HG03039 (cell line): ENCODE data around the gene SLC30A3.

ENCODE experiments used
- ATAC-seq: cut with Tn5 transposase; IDR thresholded peaks from one replicate; pipeline ENCODE4 v1.9.1; 2021; ENCODE audit warnings: mild to moderate bottlenecking, moderate library complexity; ENCODE audit not compliant: unreplicated experiment

Gene SLC30A3

DNA sequence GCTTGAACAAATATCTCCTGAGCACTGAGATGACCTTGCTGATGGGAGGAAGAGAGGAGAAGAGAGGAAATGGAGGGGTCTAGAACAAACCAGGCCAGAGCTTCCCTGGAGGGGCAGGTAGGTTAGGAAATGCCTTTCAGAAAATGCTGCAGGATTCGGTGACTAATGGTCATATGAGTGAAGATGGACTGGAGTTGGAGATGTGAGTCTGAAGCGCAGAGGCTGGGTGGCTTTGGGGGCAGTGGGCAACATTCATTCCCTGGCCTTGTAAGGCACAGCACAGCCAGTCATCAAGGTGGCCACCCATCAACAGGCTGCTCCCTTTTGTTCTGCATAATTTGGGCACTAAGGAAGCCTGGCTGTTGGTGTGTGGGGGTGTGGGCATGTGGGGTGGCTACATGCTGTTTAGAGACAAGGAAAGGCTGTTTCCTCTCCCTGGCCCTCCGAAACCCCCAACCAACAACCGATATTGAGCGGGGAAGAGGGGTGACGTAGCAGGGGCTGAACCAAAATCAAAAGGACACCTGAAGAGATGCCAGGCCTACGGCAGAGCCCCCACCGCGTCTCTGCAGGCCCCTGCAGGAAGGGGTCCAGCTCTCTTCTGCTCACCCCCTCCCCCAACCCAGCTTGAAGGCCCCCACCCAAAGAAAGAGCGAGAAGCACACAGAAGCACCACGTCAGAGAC, 1.5 kb downstream of the SLC30A3 start:
- ATAC-seq, result no peak

DNA sequence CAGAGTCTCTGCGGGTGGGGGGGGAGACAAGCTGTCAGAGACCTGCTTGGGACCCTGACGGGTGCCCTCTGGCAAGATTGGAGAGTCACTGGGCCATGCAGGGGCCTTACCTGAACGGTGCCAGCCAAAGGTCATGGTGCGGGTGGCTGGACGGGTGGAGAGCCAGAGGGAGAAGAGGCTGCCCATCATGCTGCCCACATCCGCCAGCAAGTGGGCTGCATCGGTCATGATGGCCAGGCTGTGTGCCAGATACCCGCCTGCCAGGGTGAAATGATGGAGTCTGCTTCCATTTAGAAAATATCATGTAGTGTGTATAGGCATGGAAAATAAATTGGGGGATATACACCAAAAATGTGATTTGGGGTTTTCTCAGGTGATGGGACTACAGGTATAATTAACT, 4.8 kb downstream of the SLC30A3 start:
- ATAC-seq, result no peak

DNA sequence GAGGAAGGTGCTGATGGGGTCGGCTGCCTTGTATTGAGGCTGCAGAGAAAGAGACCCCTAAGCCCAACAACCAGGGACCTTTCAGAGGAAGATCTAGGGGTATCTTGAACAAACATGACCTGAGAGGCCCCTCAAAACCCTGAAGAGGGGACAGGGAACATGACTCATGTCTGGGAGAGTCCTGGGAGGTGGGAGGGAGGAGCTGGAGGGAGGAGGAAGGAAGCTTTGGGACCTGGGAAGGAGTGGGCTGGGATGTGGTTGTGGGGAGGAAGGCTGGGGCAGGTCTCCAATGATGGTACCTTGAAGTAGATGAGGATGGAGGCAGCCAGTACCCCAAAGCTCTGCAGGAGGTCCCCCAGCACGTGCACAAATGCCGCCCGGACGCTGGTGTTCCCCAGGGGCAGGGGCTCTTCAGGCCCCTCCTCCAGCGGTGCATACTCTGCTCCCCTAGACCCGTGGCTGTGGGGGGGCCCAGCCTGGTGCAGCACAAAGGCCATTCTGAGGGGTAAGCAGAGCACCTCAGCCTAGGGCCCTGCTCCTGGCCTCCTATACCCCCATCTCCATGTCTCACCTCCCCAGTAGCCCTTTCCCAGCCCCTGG, 5.9 kb downstream of the SLC30A3 start:
- ATAC-seq, result no peak

DNA sequence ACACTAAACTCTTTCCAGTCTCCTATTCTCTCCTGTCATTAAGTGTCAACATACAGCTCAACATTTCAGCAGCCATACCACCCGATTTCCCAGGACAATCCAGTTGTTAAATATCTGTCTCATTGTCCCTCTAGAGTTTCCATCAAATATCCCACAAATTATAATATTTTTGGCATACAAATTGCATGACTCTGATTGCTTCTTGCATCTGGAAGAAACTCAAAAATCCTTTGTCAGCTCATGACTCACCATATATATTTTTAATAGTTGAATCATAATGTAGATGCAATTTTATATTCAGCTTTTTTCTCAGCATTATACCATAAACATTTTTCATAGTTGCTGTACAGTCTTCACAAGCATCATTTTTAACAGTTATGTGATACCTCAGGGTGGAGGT, 7.2 kb downstream of the SLC30A3 start:
- ATAC-seq, result no peak

DNA sequence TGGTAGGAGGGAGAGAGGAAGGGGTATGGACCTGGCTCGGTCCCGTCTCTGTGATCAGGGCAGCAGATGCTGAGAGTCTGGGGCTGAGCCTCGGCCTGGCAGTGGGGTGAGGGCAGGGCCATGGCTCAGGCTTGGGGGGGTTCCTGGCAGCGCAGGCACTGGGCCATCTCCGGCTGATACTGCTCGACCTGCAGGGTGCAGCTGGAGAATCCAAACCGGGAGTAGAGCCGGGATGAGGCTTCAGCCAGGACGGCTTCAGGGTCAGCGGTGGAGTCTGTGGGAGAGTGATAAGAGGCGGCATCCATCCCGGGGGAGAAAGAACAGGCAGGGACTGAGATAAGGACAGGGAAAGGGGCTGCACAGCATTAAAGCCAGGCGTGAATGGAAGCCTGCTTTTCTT, 7.7 kb downstream of the SLC30A3 start:
- ATAC-seq, result no peak

DNA sequence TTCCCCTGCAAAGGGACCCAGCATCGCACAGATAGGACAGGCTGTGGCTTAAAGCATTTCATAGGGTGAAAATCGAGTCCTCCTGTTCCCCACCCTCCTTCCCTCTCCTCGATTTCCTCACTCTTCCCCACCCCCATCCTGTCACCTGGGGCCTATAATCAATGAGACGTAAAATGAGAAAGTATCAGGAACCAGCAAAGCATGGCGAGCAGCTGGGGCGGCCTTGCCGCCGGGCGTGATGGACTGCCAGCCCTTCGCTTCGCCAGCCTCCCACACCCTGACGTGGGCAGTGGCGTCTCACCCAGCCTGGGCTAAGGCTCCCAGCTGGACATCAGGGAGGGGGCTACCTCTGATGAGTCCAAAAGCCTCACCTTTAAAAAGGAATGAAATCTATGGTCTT, 11.1 kb downstream of the SLC30A3 start:
- ATAC-seq, result no peak

DNA sequence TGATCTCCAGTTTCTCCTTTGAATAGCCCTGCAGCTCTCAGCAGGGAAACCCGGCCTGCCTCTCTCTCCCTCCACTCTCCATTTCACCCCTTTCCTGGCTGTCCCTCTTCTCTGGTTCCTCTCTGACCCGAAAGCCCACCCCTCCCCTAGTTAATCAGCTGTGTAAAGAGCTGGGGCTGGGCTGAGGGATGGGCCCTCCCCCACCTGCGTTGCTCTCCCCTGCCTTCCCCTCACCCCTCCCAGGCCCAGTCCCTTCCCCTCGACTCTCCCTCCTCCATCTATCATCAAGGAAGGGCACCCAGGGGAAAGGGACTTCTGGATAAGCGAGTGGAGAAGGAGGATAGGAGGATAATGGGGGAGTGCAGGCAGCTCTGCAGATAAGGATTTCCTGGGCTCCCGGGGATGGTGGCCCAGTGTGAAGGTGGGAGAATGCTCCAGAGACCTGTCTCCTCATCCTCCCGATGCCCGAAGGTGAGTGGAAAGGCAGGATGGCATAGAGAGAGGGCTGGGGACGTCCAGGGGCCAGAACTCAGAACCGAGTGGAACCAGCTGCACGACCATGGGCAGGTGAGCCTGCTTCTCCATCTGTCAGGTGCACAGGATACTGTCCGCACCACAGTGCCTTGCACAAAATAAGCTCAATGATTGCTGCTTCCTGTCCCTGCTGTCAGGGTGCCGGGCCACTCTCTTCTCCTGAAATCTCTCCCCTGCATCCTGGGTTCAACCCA, 12.0 kb downstream of the SLC30A3 start:
- ATAC-seq, result no peak

DNA sequence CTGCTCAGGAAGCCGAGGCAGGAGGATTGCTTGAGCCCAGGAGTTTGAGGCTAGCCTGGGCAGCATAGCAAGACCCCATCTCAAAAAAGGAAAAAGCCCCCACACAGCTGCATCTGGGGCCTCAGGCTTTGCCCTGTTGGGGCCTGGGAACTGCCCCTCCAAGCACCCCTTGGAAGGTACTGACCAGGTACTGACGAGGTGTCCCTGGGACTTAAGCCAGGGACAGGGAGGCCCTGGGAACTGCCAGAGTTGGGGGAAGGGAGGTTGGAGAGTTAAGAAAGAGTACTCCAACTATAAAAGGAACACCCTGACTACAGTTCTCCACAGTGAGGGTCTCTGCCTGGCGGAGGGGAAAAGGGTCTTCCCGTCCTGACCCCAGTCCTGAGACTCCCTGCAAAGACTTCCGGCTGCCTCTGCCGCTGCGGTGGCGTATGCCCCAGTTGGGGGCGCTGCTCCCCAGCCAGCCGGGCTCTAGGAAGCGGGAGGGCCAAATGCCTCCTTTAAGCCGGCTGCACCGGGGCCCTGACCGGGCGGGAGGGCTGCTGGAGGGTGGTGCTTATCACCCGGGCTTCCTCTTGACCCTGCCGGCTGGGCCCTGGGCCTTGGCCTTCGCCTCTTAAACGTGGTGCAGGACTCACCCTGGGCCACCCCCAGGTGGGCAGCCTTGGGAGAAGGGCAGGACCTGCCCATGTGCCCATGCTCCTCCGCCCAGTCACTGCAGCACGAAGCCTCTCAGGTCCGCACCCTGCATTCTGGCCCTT, 12.8 kb downstream of the SLC30A3 start:
- ATAC-seq, result no peak

DNA sequence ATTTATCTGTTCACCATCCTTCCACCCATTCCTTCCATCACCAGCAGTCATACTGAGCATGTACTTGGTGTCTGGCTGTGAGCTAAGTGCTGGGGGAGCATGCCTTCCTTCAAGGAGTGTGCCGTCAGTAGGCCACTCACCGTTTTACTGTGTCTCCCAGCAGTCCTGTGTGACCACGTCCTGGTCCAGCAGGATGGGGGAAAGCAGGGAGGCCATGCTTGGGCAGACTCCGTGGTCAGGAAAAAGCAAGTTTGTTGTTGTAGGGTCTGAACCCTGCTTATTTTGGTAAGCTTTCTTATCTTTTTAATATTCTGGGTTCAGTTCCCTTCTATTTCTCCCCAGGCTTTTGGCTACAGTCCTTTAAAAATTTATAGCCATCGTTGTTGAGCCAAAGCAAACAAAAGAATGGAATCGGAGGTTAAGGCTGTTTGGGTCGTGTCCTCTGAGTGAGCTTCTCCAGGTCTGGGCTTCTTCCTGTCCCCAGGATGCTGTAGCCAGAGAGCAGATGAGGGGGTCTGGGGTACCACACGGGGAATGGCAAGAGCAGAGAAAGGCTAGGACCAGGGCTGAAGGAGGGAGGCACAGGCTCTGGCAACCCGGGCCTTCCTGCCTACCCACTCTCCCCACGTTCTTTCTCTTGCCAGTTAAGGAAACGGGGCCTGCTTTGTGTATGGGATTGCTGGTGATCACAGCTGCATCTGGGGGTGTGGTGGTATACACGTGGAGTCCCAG, 13.5 kb downstream of the SLC30A3 start:
- ATAC-seq, result no peak

DNA sequence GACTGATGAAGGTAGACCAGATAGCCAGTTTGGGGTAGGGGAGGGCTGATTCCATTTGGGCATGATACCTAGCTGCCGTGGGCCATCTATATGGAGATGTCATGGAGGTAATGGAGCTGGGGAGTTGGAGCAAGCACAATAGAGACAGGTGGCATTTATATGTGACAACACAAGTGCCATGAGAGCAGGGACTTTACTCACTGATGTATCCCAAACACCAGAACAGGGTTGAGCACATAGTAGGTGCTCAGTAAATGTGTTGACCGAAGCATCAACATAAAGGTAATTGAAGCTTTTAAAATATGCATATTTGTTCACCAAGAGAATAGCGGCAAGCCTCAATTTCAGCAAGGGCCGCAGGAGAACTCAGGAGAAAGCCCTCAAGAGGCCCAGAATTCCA, 15.0 kb downstream of the SLC30A3 start:
- ATAC-seq, result no peak

DNA sequence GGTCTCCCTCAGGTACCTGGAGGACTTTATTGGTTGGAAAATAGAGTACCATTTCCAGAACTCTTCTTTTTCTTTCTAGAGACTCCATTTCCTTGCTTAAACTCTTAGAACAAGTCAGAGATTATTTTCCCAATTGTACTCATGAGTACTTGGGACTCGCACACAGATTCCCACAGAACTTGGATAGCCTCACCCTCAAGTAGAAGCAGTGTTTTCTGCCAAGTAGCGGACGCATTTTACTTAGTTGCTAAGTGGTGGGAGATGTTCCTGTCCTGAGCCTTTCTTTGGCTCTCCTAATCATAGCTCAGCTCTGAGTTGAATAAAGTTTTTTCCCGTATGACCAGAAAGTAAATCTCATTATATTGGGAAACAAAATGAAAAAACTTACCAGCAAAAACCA, 17.2 kb downstream of the SLC30A3 start:
- no peak for ATAC-seq

DNA sequence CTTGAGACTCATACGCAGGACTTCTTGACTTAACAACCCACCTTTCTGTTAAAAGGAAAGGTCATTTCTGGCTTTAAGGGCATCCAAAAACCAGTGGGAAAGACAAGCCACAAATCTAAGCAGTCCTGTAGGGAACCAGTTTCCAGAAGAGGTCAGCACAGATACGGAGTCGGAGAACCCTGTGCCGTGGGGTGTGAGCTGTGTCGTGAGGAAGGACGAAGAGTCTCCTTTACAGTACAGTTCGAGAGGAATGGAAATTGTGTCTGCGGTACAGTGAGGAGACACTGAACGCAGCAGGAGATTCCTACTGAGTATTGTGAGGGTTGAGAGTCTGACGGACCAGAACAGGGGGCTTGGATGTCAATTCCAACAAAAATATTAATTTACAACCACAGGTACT, 17.7 kb downstream of the SLC30A3 start:
- ATAC-seq, result no peak

DNA sequence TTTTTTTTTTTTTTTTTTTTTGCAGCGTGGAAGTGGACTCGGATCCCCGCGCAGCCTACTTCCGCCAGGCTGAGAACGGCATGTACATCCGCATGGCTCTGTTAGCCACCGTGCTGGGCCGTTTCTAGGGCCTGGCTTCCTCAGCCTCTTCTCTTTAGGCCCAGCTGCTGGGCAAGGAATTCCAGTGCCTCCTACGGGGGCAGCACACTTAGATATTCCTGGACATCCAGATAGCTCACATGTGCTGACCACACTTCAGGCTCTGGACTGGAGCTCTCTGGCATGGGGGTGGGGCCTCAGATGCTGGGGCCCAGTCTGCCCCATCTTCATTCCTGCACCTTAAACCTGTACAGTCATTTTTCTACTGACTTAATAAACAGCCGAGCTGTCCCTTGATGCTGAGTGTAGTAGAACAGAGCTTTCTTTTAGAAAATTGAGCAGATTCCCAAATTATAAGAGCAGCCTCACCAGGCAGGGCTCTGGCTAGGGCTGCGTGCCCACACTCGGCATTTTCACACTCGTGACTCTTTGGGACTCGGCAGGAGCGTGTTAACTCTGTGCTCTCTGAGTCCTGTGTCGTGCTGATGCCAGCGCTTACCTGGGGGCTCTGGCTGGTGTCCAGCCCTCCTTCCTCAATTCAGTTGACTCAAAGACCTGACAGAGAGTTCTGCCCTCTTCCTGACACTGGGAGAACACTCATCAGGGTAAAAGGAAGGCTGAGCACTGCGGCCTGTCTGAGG, 19.3 kb downstream of the SLC30A3 start:
- ATAC-seq, result no peak

DNA sequence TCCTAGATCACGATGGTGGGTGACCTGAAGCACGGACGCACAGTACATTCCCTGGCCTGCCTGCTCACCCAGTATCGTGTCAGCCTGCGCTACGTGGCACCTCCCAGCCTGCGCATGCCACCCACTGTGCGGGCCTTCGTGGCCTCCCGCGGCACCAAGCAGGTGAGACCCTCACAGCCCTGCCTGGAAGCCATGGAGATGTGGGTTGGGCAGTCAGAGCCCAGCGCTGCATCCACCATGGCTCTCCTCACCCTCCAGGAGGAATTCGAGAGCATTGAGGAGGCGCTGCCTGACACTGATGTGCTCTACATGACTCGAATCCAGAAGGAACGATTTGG, 20.3 kb downstream of the SLC30A3 start:
- no peak for ATAC-seq

DNA sequence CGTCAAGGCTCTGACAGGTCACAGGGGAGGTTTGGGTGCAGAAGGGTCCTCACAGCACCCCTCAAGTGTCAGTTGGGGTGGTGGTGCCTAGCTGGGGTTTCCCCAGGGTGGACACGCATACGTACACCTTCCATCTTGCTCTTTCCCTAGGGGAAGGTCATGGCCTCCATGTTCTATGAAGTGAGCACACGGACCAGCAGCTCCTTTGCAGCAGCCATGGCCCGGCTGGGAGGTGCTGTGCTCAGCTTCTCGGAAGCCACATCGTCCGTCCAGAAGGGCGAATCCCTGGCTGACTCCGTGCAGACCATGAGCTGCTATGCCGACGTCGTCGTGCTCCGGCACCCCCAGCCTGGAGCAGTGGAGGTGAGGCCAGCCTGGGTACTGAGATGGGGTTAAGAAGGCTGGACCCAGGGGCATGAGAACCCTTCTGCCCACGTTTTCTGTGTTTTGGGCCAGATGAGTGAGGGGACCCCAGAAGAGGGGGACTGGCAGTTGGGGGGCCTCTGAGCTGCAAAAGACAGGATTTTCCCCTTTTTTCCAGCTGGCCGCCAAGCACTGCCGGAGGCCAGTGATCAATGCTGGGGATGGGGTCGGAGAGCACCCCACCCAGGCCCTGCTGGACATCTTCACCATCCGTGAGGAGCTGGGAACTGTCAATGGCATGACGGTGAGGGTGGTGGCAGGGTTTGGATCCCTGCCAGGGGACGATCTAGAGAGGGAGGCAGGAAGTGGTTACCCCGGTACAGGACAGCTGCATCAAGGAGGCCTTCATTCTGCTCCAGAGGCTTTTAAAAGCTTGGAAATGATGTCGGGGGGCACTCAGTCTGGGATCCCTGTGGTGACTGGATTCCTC, 20.9 kb downstream of the SLC30A3 start:
- ATAC-seq, result no peak

DNA sequence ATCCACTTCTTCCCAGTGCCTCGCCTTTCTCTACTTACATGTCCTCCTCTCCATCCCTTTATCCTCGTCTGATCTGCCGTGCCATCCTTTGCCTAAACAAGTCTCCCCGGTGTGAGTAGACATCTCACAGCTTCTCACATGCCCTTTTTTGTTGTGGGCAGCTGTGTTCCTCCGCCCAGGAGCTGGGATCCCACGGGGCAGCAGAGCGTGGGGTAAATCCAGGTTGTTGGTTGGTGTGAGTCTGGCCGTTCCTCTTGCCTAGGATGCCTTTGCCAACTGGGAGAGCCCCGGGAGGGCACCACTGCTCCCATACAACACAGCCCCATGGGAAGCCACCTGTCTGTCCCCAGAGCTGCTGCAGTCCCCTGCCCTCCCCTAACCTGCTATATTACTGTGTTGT, 22.4 kb downstream of the SLC30A3 start:
- ATAC-seq, result no peak

DNA sequence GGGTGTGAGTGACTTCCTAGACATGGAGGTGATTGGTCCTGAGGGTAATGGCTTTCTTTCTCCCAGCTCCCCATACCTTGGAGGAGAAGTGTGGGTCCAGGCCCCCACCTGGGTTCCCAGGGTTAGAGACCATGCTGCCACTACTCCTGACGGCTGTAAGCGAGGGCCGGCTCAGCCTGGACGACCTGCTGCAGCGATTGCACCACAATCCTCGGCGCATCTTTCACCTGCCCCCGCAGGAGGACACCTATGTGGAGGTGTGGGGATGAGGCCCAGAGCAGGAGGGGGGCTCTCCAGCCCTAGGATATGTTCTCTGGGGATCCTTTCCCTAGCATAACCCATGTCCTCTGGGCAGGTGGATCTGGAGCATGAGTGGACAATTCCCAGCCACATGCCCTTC, 23.9 kb downstream of the SLC30A3 start:
- ATAC-seq, result no peak

DNA sequence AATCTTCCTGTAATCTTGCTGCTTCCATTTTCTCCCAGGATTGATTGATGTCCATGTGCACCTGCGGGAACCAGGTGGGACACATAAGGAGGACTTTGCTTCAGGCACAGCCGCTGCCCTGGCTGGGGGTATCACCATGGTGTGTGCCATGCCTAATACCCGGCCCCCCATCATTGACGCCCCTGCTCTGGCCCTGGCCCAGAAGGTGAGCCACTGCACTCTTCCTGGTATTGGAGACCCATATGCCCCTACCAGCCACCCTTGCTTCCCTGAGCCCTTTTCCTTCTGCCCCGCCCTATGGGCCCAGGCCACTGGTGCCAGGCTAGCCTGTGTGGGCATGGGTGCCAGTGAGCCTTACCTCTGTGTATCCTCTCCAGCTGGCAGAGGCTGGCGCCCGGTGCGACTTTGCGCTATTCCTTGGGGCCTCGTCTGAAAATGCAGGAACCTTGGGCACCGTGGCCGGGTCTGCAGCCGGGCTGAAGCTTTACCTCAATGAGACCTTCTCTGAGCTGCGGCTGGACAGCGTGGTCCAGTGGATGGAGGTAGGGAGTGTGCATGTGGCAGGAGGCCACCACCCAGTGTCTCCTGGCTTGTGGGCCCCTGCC, 25.4 kb downstream of the SLC30A3 start:
- no peak for ATAC-seq

DNA sequence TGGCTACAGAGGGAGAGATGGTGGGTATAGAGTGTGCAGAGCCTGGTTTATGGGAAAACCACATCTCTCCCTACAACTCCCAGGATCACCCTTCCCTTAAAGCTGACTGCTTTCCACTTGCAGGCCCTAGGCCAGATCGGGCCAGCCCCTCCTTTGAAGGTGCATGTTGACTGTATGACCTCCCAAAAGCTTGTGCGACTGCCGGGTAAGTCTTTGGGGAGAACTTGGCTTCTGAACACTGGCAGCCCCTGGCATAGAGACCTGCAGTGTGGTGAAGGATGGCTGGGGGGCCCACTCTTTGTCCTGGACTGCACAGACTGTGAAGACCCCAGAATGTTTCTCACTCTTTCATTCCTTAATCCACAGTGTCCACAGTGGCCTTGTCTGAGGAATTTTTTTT, 26.2 kb downstream of the SLC30A3 start:
- no peak for ATAC-seq
